GM12878 (cell line): Measurements from ENCODE around the gene LIN28B. TPM values are rescaled to one million over a fixed set of nuclear protein-coding genes. Genes with fewer than 3 reads are reported as not detected.

Experiments
- ATAC-seq: fragments of 200-7000 bp; cut with Tn5 transposase; 3 replicates; pipeline ENCODE4 v1.9.1; 2020; ENCODE audit warnings: mild to moderate bottlenecking, moderate library complexity
- BruUV-seq: library from RNA; stranded (reverse); fragments of 400-500 nt; replicated peaks from 2 replicates; lab custom pipeline; 2021; lab: Mats Ljungman, UMichigan
- CTCF ChIA-PET: fragments of 300-600 bp; sonication (Branson Sonifier 250); formaldehyde crosslinking; extraction: SDS; loops from one replicate; lab custom pipeline; 2021; ENCODE audit warnings: inconsistent platforms; lab: Yijun Ruan, JAX
- POLR2A ChIA-PET: fragments of 350-600 bp; formaldehyde crosslinking; extraction: SDS; loops from one replicate; lab custom pipeline; 2021; ENCODE audit warnings: inconsistent platforms; lab: Charles Lee
- RAD21 ChIA-PET: fragments of 300-600 bp; sonication (Branson Sonifier 250); formaldehyde crosslinking; loops from one replicate; lab custom pipeline; 2023; ENCODE audit warnings: antibody characterized with exemption; ENCODE audit not compliant: unreplicated experiment; lab: Charles Lee
- SMC1A ChIA-PET: fragments of 300-600 bp; sonication (Branson Sonifier 250); formaldehyde crosslinking; loops from one replicate; lab custom pipeline; 2023; ENCODE audit not compliant: unreplicated experiment, uncharacterized antibody; lab: Charles Lee
- DNase-seq: peaks from one replicate; pipeline ENCODE4 v3.0.0-alpha.2; 2011; ENCODE audit warnings: low read depth, low spot score
- FAIRE-seq: peaks from 3 replicates; lab custom pipeline; 2011; peaks lifted over from hg19 to GRCh38; lab: Jason Lieb, UNC
- H2AFZ ChIP-seq: 2 replicates; pipeline ENCODE4 v1.6.0; 2011; ENCODE audit warnings: low read depth, low read length, control low read depth; ENCODE audit not compliant: control insufficient read depth
- H3K27ac ChIP-seq: 2 replicates; pipeline ENCODE4 v1.5.1; 2011; ENCODE audit warnings: control low read depth; ENCODE audit not compliant: control insufficient read depth, insufficient read depth
- H3K27me3 ChIP-seq, 2 experiments: replicated peaks in 1 of 2; 2 replicates each; pipeline versions ENCODE4 v1.6.0 to v1.6.1; 2011; ENCODE audit warnings: low read length in 1 of 2; ENCODE audit not compliant: control insufficient read depth in 2 of 2, insufficient read depth in 2 of 2
- H3K36me3 ChIP-seq, 2 experiments: 2 replicates each; pipeline ENCODE4 v1.5.1; 2011; ENCODE audit warnings: low read length in 1 of 2; ENCODE audit not compliant: control insufficient read depth in 2 of 2, insufficient read depth in 2 of 2
- H3K4me1 ChIP-seq: 2 replicates; pipeline ENCODE4 v1.6.1; 2011; ENCODE audit warnings: mild to moderate bottlenecking, low read length, moderate library complexity, mixed read lengths; ENCODE audit not compliant: control insufficient read depth, insufficient read depth
- H3K4me2 ChIP-seq: 2 replicates; pipeline ENCODE4 v1.6.0; 2011; ENCODE audit warnings: control low read depth; ENCODE audit not compliant: control insufficient read depth, insufficient read depth
- H3K4me3 ChIP-seq: fragments of 200-600 bp; sonication (generic); 2 replicates; pipeline ENCODE4 v1.5.1; 2016
- H3K79me2 ChIP-seq: 2 replicates; pipeline ENCODE4 v1.6.0; 2011; ENCODE audit warnings: low read length; ENCODE audit not compliant: control insufficient read depth, insufficient read depth
- H3K9ac ChIP-seq: 2 replicates; pipeline ENCODE4 v1.8.0; 2011; ENCODE audit warnings: low read length, control low read depth, mixed read lengths; ENCODE audit not compliant: control insufficient read depth, insufficient read depth
- H3K9me3 ChIP-seq: replicated peaks from 3 replicates; pipeline ENCODE4 v1.5.1; 2011; ENCODE audit warnings: mild to moderate bottlenecking, low read length; ENCODE audit not compliant: control insufficient read depth, insufficient read depth
- H4K20me1 ChIP-seq: 2 replicates; pipeline ENCODE4 v1.6.0; 2011; ENCODE audit not compliant: control insufficient read depth, insufficient read depth
- CHD1 ChIP-seq: IDR thresholded peaks from 2 replicates; pipeline ENCODE4 v1.6.1; 2012; ENCODE audit warnings: low read depth, low read length, improper control_type of control experiment
- CREM ChIP-seq: IDR thresholded peaks from 2 replicates; pipeline ENCODE4 v1.6.1; 2014; ENCODE audit warnings: antibody characterized with exemption, low read depth
- GATAD2B ChIP-seq: fragments of 450-650 bp; conservative IDR thresholded peaks from 2 replicates; pipeline ENCODE4 v1.6.1; 2017; ENCODE audit warnings: low read depth, mild to moderate bottlenecking, moderate library complexity
- JUND ChIP-seq: IDR thresholded peaks from 2 replicates; pipeline ENCODE4 v1.6.1; 2012; ENCODE audit warnings: low read depth, mild to moderate bottlenecking, low read length, improper control_type of control experiment, moderate library complexity
- NFIC ChIP-seq: IDR thresholded peaks from 2 replicates; pipeline ENCODE4 v1.6.1; 2012; ENCODE audit warnings: low read depth, mild to moderate bottlenecking, inconsistent platforms, low read length, moderate library complexity
- NFXL1 ChIP-seq: fragments of 450-650 bp; IDR thresholded peaks from 2 replicates; pipeline ENCODE4 v1.6.1; 2017; ENCODE audit warnings: antibody characterized with exemption, mild to moderate bottlenecking, borderline replicate concordance
- NR2C1 ChIP-seq: fragments of 450-650 bp; IDR thresholded peaks from 2 replicates; pipeline ENCODE4 v1.6.1; 2017; ENCODE audit warnings: antibody characterized with exemption, mild to moderate bottlenecking, moderate library complexity
- RAD51 ChIP-seq: fragments of 450-650 bp; IDR thresholded peaks from 2 replicates; pipeline ENCODE4 v1.6.1; 2016; ENCODE audit warnings: moderate library complexity, mild to moderate bottlenecking, inconsistent platforms
- SMAD5 ChIP-seq: IDR thresholded peaks from 2 replicates; pipeline ENCODE4 v1.6.1; 2016; ENCODE audit warnings: antibody characterized with exemption, low read depth
- STAT3 ChIP-seq: IDR thresholded peaks from 2 replicates; pipeline ENCODE4 v1.6.1; 2011; ENCODE audit warnings: low read depth, low read length, improper control_type of control experiment
- TCF12 ChIP-seq: IDR thresholded peaks from 2 replicates; pipeline ENCODE4 v1.6.1; 2011; ENCODE audit warnings: low read depth, mild to moderate bottlenecking, low read length
- ZNF274 ChIP-seq: IDR thresholded peaks from one replicate; pipeline ENCODE4 v1.8.0; 2011; ENCODE audit not compliant: insufficient read length, insufficient read depth
- ZNF622 ChIP-seq: fragments of 450-650 bp; IDR thresholded peaks from 2 replicates; pipeline ENCODE4 v1.6.1; 2017; ENCODE audit warnings: mild to moderate bottlenecking, inconsistent platforms
- WGBS: methylation state at CpG from one replicate; pipeline ENCODE4 v1.1.6; 2016; ENCODE audit warnings: low lambda C conversion rate; ENCODE audit not compliant: insufficient replicate concordance, insufficient coverage; ENCODE audit errors: missing lambda C conversion rate; 5-methylcytosine and 5-hydroxymethylcytosine counted together
- in situ Hi-C: fragments of 300-500 bp; cut with MboI; formaldehyde crosslinking; loops from 9 replicates; pipeline ENCODE4 v1.14.3; 2018; ENCODE audit warnings: mixed read lengths
- intact Hi-C: fragments of 100-400 bp; cut with micrococcal nuclease; formaldehyde crosslinking; loops from one replicate; pipeline ENCODE4 v1.14.2; 2022; ENCODE audit not compliant: unreplicated experiment
- polyA plus RNA-seq, 11 experiments: library from polyadenylated mRNA; depleted of rRNA in 4 of 11; unstranded in 6 of 11; stranded (reverse) in 5 of 11; fragments of >200 nt; fragmentation: Nextera tagmentation in 4 of 11; fragmentation: Illumina TruSeq in 1 of 11; extraction: Ambion mirVana in 4 of 11; extraction: Trizol in 1 of 11; gene quantifications; 1 replicate in 1 of 11; 2 replicates in 10 of 11; pipeline versions ENCODE4 v1.2.1 to v1.2.3, GENCODE V29; 2011 to 2016; ENCODE audit warnings: inconsistent platforms in 2 of 11, missing spikeins in 2 of 11, low read depth in 1 of 11
- total RNA-seq, 4 experiments: library from RNA; depleted of rRNA in 3 of 4; stranded (reverse); fragments of >200 nt in 3 of 4; fragmentation: Illumina TruSeq in 1 of 4; extraction: Trizol in 1 of 4; gene quantifications; 2 replicates each; pipeline versions ENCODE4 v1.2.1 to v1.2.3, GENCODE V29; 2013 to 2021
- TF ChIP-seq, protein P1 (sequence below): IDR thresholded peaks from 2 replicates; pipeline ENCODE4 v1.6.1; 2012; ENCODE audit warnings: improper control_type of control experiment, low read depth, low read length; ENCODE audit not compliant: insufficient replicate concordance
- TF ChIP-seq, protein P2 (sequence below): fragments of 450-650 bp; IDR thresholded peaks from 2 replicates; pipeline ENCODE4 v1.6.1; 2018; ENCODE audit warnings: mild to moderate bottlenecking, low read depth, moderate library complexity; ENCODE audit not compliant: partially characterized antibody

The LIN28B gene
- total and polyA plus RNA-seq, 10 of the 15 experiments (the other 5 are each of a cell fraction or from before 2014, with no cell fraction given): 0.01 to 2.4 (median 0.09) TPM; not detected in 6

DNA sequence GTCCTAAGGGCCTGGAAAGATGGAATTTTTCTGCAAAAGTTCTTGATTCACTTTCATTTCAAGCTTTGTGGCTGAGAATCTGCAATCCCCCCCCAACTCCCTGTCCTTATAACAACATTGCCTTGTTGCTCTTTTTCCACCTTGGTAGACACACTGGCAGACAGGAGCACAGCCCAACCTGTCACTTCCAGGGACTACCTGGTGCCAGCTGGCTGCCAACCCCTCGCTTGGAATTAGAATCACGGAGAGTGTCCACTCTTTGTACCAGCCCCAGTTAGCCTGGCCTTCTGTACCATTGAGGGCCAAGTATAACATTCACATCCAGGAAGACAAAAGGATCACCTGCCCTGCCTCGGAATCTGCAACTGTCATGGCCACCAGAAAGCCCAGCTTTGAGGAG lies 148.2 kb downstream of the LIN28B start (continued):
- TF ChIP-seq, protein P1, sequence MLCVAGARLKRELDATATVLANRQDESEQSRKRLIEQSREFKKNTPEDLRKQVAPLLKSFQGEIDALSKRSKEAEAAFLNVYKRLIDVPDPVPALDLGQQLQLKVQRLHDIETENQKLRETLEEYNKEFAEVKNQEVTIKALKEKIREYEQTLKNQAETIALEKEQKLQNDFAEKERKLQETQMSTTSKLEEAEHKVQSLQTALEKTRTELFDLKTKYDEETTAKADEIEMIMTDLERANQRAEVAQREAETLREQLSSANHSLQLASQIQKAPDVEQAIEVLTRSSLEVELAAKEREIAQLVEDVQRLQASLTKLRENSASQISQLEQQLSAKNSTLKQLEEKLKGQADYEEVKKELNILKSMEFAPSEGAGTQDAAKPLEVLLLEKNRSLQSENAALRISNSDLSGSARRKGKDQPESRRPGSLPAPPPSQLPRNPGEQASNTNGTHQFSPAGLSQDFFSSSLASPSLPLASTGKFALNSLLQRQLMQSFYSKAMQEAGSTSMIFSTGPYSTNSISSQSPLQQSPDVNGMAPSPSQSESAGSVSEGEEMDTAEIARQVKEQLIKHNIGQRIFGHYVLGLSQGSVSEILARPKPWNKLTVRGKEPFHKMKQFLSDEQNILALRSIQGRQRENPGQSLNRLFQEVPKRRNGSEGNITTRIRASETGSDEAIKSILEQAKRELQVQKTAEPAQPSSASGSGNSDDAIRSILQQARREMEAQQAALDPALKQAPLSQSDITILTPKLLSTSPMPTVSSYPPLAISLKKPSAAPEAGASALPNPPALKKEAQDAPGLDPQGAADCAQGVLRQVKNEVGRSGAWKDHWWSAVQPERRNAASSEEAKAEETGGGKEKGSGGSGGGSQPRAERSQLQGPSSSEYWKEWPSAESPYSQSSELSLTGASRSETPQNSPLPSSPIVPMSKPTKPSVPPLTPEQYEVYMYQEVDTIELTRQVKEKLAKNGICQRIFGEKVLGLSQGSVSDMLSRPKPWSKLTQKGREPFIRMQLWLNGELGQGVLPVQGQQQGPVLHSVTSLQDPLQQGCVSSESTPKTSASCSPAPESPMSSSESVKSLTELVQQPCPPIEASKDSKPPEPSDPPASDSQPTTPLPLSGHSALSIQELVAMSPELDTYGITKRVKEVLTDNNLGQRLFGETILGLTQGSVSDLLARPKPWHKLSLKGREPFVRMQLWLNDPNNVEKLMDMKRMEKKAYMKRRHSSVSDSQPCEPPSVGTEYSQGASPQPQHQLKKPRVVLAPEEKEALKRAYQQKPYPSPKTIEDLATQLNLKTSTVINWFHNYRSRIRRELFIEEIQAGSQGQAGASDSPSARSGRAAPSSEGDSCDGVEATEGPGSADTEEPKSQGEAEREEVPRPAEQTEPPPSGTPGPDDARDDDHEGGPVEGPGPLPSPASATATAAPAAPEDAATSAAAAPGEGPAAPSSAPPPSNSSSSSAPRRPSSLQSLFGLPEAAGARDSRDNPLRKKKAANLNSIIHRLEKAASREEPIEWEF: no peak
- no peak for TF ChIP-seq SMAD5
- TF ChIP-seq ZNF622: no peak
- no peak for TF ChIP-seq STAT3
- TF ChIP-seq NFIC: no peak
- TF ChIP-seq JUND: no peak

DNA sequence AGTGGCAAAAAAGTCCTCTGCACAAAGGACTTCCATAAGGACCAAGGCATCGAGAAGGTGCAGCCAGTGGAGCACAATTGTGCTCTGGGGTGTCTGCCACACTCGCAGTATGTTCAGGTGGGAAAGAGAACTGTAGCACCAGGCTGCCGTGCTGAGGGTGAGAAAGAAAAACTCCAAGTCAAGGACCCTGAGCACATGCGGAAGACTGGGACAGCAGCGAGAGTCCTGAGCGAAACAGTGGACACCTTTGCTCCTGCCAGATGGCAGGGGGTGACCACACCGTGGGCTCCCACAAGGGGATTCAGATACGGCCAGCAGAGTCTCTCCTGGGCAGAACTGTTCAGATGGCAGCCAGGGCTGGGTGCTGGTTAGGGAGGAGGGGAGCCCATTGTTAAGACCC lies 149.4 kb downstream of the LIN28B start:
- in situ Hi-C loops: no loop called here
- RAD21 ChIA-PET: no interaction called here
- Histone ChIP-seq H3K4me1 (no peaks in the 10 kb centered on the region), H2AFZ (no peak overlapping the region), H3K36me3 (no peaks in the 10 kb centered on the region), H3K27ac (no peak overlapping the region), H3K9ac (no peak overlapping the region), H3K27me3 (no peaks in the 10 kb centered on the region; a peak in 1 of 4 replicates), H4K20me1 (no peaks in the 10 kb centered on the region), H3K79me2 (no peaks in the 10 kb centered on the region), H3K4me3 (no peak overlapping the region), H3K9me3 (no peaks in the 10 kb centered on the region), H3K4me2 (no peak overlapping the region)
- SMC1A ChIA-PET: no interaction called here
- intact Hi-C loops: no loop called here
- CTCF ChIA-PET: no interaction called here
- ATAC-seq (no peak), FAIRE-seq (no peak), DNase-seq (no peak)
- POLR2A ChIA-PET: no interaction called here
- 24% methylated on average over 8 of the region's 8 CpGs for WGBS
- BruUV-seq: no TSS peak
- TF ChIP-seq RAD51: no peak
- TF ChIP-seq, protein P2, sequence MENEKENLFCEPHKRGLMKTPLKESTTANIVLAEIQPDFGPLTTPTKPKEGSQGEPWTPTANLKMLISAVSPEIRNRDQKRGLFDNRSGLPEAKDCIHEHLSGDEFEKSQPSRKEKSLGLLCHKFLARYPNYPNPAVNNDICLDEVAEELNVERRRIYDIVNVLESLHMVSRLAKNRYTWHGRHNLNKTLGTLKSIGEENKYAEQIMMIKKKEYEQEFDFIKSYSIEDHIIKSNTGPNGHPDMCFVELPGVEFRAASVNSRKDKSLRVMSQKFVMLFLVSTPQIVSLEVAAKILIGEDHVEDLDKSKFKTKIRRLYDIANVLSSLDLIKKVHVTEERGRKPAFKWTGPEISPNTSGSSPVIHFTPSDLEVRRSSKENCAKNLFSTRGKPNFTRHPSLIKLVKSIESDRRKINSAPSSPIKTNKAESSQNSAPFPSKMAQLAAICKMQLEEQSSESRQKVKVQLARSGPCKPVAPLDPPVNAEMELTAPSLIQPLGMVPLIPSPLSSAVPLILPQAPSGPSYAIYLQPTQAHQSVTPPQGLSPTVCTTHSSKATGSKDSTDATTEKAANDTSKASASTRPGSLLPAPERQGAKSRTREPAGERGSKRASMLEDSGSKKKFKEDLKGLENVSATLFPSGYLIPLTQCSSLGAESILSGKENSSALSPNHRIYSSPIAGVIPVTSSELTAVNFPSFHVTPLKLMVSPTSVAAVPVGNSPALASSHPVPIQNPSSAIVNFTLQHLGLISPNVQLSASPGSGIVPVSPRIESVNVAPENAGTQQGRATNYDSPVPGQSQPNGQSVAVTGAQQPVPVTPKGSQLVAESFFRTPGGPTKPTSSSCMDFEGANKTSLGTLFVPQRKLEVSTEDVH: no peak
- no peak for TF ChIP-seq NFXL1
- TF ChIP-seq CHD1: no peak
- no peak for TF ChIP-seq TCF12
- TF ChIP-seq NR2C1: no peak
- TF ChIP-seq ZNF274: no peak
- no peak for TF ChIP-seq CREM
- TF ChIP-seq GATAD2B: no peak
